ENCODE data around the gene B3GALT4. TPM values are rescaled to one million over a fixed set of nuclear protein-coding genes. Genes with fewer than 3 reads are reported as not detected.

The B3GALT4 gene
- 1 to 10 TPM; 1.8 to 2.1 TPM for total RNA-seq

GRCh38 chr6:33276864-33277662 lies at the start of gene B3GALT4:
Gene B3GALT4, plus strand, starts transcription at chr6:33277123. Its CDS starts 297 bp downstream, at chr6:33277420.
- peak within 1 kb of the TSS; percentile 100 for H3K27ac Mint-ChIP-seq
- H3K4me1 Mint-ChIP-seq = peaks cover 45% of the 10 kb centered on the region
- H3K36me3 Mint-ChIP-seq = peaks cover 48% of the 10 kb centered on the region
- peak; percentile 91 for DNase-seq
- H3K9me3 Mint-ChIP-seq = no peaks in the 10 kb centered on the region
- H3K27me3 Mint-ChIP-seq = no peaks in the 10 kb centered on the region
- H3K4me3 Mint-ChIP-seq = peak within 1 kb of the TSS; percentile 95

DNA sequence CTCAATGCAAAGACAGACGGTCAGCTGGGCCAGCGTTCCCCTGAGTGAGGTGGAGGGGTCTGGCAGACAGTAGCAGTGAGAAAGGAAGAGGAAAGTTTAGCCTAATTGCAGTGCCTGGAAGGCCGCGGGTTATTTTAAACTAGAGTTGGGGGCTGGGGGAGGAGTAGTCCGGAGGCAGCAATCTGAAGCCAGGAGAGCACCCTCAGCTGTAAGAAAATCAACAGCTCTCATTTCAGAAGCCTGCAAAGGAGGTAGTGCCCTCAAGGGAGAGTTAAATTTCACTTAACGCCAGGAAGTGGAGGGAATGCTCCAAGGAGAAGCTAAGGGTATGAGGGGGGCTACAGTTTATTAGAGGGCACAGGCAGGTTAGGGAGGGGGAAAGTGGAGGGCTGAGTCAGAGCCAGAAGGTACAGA lies 41.7 kb upstream of the B3GALT4 start:
- Mint-ChIP-seq H3K27me3 (peaks cover 12% of the 10 kb centered on the region), H3K4me3 (no peak overlapping the region), H3K36me3 (no peaks in the 10 kb centered on the region), H3K9me3 (no peaks in the 10 kb centered on the region), H3K27ac (no peak overlapping the region), H3K4me1 (no peaks in the 10 kb centered on the region)
- DNase-seq = no peak

DNA sequence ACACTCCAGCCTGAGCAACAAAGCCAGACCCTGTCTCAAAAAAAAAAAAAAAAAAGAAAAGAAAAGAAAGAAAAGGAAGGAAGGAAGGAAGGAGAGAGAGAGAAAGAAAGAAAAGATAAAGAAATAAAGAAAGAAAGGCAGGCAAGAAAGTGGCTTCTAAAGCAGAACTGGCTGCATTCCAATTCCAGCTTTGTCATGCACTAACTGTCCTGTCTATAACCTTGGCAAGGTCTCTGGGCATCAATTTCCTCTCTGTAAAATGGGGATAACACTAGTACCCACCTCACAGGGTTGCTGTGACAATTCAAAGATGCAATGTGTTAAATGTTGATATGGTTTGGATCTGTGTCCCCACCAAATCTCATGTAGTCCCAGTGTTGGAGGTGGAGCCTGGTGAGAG lies 40.6 kb upstream of the B3GALT4 start:
- no peak for DNase-seq
- no peak overlapping the region for H3K4me3 Mint-ChIP-seq
- no peak overlapping the region for H3K27ac Mint-ChIP-seq
- H3K36me3 Mint-ChIP-seq = no peaks in the 10 kb centered on the region
- H3K27me3 Mint-ChIP-seq = peaks cover 12% of the 10 kb centered on the region
- no peaks in the 10 kb centered on the region for H3K4me1 Mint-ChIP-seq
- H3K9me3 Mint-ChIP-seq = no peaks in the 10 kb centered on the region

GRCh38 chr6:33236852-33237251 lies 40.1 kb upstream of the B3GALT4 start:
- no peak for DNase-seq
- no peaks in the 10 kb centered on the region for H3K36me3 Mint-ChIP-seq
- H3K4me3 Mint-ChIP-seq = no peak overlapping the region
- no peaks in the 10 kb centered on the region for H3K9me3 Mint-ChIP-seq
- H3K27me3 Mint-ChIP-seq = peaks cover 12% of the 10 kb centered on the region
- H3K4me1 Mint-ChIP-seq = peaks cover 2% of the 10 kb centered on the region
- H3K27ac Mint-ChIP-seq = no peak overlapping the region

DNA sequence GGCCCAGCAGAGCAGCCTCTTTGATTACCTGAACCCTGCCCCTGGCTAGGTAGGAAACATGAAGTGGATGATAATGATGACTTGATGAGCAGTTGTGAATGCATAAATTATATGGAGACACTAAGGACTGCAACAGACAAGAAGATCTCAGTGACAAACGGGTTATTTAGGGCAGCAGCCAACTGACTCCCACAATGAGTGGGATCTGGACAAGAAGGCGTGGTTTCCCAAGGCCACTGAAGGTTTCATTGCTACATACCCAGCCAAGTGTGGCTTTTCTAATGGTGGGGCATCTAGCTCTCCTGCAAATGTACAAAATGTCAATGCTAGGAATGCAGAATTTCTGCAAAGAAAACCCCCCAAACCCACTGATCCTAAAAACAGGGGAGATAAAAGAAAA lies 39.2 kb upstream of the B3GALT4 start:
- DNase-seq = no peak
- Mint-ChIP-seq H3K27ac (no peak overlapping the region), H3K9me3 (no peaks in the 10 kb centered on the region), H3K36me3 (no peaks in the 10 kb centered on the region), H3K27me3 (peaks cover 11% of the 10 kb centered on the region), H3K4me3 (no peak overlapping the region), H3K4me1 (peaks cover 8% of the 10 kb centered on the region)

DNA sequence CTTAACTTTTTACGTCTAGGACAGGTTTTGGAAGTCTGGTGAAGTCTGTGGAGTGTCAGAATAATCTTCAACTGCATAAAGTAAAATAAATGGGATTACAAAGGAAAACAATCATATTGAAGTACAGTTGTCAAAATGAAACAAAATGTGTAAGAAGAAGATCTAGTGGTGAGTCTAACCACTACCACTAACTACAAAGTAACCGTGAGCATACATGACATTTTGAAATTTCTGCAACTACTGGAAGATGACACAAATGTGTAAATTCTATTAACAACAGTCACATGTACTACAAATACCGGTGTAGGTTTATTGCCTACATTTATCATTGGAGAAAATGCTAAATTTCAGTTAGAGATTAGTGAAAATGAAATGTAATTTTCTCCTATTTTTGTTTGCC lies 35.0 kb upstream of the B3GALT4 start:
- no peak for DNase-seq
- Mint-ChIP-seq H3K36me3 (no peaks in the 10 kb centered on the region), H3K9me3 (no peaks in the 10 kb centered on the region), H3K4me1 (peaks cover 12% of the 10 kb centered on the region), H3K4me3 (no peak overlapping the region), H3K27ac (peak overlapping the region; percentile 22), H3K27me3 (peaks cover 4% of the 10 kb centered on the region)

DNA sequence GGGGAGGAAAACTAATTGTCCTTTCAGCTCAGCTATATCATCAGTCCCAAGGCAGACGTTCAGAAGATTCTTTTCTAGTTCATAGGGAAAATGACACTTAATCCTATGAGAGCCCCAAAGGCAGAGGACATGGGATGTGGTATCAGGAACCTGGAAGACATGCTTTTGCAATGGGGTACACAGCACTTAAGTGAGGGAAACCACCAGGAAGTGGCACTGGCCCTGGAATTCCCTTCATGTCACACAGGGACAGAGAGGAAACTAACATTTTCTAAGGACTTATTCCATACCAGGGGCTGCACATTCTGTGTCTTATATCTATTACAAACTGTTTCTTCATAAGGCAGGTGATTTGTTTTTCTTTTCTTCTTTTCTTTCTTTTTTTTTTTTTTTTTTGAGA lies 33.4 kb upstream of the B3GALT4 start:
- H3K27ac Mint-ChIP-seq = no peak overlapping the region
- peaks cover 4% of the 10 kb centered on the region for H3K27me3 Mint-ChIP-seq
- H3K36me3 Mint-ChIP-seq = no peaks in the 10 kb centered on the region
- peaks cover 16% of the 10 kb centered on the region for H3K4me1 Mint-ChIP-seq
- no peaks in the 10 kb centered on the region for H3K9me3 Mint-ChIP-seq
- DNase-seq = no peak
- H3K4me3 Mint-ChIP-seq = no peak overlapping the region

GRCh38 chr6:33247977-33248642 lies 28.8 kb upstream of the B3GALT4 start:
- H3K4me3 Mint-ChIP-seq = peak overlapping the region; percentile 90
- H3K9me3 Mint-ChIP-seq = no peaks in the 10 kb centered on the region
- H3K4me1 Mint-ChIP-seq = peaks cover 38% of the 10 kb centered on the region
- no peaks in the 10 kb centered on the region for H3K27me3 Mint-ChIP-seq
- DNase-seq = peak; percentile 87
- peak overlapping the region; percentile 96 for H3K27ac Mint-ChIP-seq
- peaks cover 23% of the 10 kb centered on the region for H3K36me3 Mint-ChIP-seq

DNA sequence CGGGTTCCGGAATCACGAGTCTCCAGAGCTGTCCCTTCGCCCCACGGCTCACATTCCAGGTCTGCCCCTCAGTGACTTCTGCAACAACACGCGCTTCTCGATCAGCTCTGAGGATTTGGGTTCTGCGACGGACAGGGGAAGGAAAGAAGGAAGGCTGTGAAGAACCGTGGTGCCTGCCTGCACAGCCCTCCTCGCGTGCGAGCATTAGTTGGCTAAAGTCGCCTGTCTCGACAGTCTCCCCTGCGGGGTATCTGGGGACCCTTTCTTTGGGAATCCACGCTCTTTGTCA lies 28.3 kb upstream of the B3GALT4 start:
- Mint-ChIP-seq H3K27ac (peak overlapping the region; percentile 96), H3K36me3 (peaks cover 23% of the 10 kb centered on the region)
- no peak for DNase-seq

GRCh38 chr6:33248932-33249731 lies 27.8 kb upstream of the B3GALT4 start:
- Mint-ChIP-seq H3K36me3 (peaks cover 23% of the 10 kb centered on the region), H3K4me1 (peaks cover 35% of the 10 kb centered on the region), H3K27me3 (no peaks in the 10 kb centered on the region), H3K27ac (peak overlapping the region; percentile 96), H3K9me3 (no peaks in the 10 kb centered on the region), H3K4me3 (peak overlapping the region; percentile 90)
- peak; percentile 97 for DNase-seq

More for the DNA sequence above, 28.3 kb upstream of the B3GALT4 start:
- peaks cover 35% of the 10 kb centered on the region for H3K4me1 Mint-ChIP-seq
- H3K27me3 Mint-ChIP-seq = no peaks in the 10 kb centered on the region
- no peaks in the 10 kb centered on the region for H3K9me3 Mint-ChIP-seq
- peak overlapping the region; percentile 90 for H3K4me3 Mint-ChIP-seq

DNA sequence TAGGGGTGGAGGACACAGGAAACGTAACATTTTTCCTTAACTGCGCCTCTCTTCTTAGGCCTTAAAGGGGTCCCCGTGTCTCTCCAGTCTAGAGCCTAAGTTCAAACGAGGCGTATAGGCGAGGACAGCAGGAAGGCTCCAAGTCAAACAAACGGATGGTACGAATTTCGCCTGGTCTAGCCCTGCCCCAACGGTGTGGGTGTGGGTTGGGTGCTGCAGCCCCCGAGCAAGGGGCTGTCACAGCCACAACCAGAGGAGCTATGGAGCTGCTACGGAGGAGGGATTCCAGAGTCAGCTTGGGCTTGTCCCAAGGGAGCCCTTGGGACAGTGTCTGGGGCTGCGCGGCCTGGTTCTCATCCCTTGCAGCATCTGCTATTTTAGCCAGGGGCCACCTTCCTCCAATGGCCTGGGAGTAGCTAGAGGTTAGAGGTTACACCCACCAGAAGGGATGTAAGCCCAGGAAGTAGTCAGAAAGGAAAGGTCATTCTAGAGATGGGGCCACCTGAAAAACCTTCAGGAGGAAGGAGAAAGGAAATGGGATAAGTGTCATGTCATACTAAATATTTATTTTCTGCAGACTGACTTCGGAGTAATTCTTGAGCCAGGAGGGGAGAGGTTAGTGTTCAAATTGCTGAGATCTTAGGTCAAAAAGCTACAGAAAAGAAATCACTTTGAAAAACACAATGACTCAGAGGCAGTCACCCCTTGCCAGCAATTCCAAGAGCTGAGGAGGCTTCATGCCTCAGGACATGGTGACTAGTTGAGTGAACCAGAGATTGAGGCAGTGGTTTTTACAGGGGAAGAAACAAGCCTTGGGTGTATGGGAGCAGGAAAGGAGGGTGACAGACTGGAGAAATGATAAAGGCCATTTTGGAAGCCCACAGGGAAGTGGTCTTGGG lies 26.9 kb upstream of the B3GALT4 start:
- DNase-seq = peak; percentile 21
- Mint-ChIP-seq H3K36me3 (peaks cover 23% of the 10 kb centered on the region), H3K9me3 (no peaks in the 10 kb centered on the region), H3K4me3 (peak overlapping the region; percentile 90), H3K4me1 (peaks cover 35% of the 10 kb centered on the region), H3K27ac (peak overlapping the region; percentile 32), H3K27me3 (no peaks in the 10 kb centered on the region)

- peaks cover 23% of the 10 kb centered on the region for H3K36me3 Mint-ChIP-seq
- H3K9me3 Mint-ChIP-seq = no peaks in the 10 kb centered on the region
- peak overlapping the region; percentile 90 for H3K4me3 Mint-ChIP-seq
- H3K27ac Mint-ChIP-seq = peak overlapping the region; percentile 32
- no peak for DNase-seq
- no peaks in the 10 kb centered on the region for H3K27me3 Mint-ChIP-seq
- peaks cover 35% of the 10 kb centered on the region for H3K4me1 Mint-ChIP-seq
Observed at GRCh38 chr6:33250731-33251130, 26.2 kb upstream of the B3GALT4 start.

GRCh38 chr6:33251395-33252012 lies 25.4 kb upstream of the B3GALT4 start:
- Mint-ChIP-seq H3K9me3 (no peaks in the 10 kb centered on the region), H3K36me3 (peaks cover 23% of the 10 kb centered on the region), H3K27me3 (no peaks in the 10 kb centered on the region), H3K27ac (peak overlapping the region; percentile 32), H3K4me3 (no peak overlapping the region), H3K4me1 (peaks cover 35% of the 10 kb centered on the region)
- no peak for DNase-seq

DNA sequence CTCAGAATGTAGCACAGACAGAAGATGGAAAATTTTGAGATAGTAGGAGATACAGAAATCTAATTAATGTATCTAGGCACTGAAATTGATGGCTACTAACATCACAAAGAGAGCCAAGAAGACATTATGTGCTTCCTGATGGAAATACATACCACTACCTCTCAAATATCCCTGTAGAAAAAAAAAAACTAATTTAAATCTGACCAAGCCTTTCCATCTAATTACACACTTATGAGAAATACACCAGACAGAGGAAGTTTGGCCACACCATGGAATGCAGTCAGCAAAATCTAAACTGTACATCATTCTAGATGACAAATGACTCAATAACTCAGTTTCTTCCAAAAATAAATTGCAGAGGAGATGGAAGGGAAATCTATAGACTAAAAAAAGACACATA lies 24.2 kb upstream of the B3GALT4 start:
- Mint-ChIP-seq H3K27me3 (no peaks in the 10 kb centered on the region), H3K27ac (peak overlapping the region; percentile 10), H3K4me3 (no peak overlapping the region), H3K36me3 (peaks cover 24% of the 10 kb centered on the region), H3K4me1 (peaks cover 35% of the 10 kb centered on the region), H3K9me3 (no peaks in the 10 kb centered on the region)
- DNase-seq = no peak
